HCT116 (cell line): ENCODE data around the gene LIN7A. TPM values are rescaled to one million over a fixed set of nuclear protein-coding genes. Genes with fewer than 3 reads are reported as not detected.

ENCODE experiments used
- ATAC-seq: fragments of 200-7000 bp; cut with Tn5 transposase; 2 replicates; pipeline ENCODE4 v1.9.1; 2020; ENCODE audit warnings: mild to moderate bottlenecking, moderate library complexity
- BruUV-seq: library from RNA; stranded (reverse); fragments of 400-500 nt; replicated peaks from 2 replicates; lab custom pipeline; 2021; lab: Mats Ljungman, UMichigan
- CTCF ChIA-PET: fragments of 300-600 bp; sonication (Branson Sonifier 250); formaldehyde crosslinking; loops from one replicate; lab custom pipeline; 2021; ENCODE audit warnings: antibody characterized with exemption; lab: Charles Lee
- POLR2A ChIA-PET: fragments of 300-600, 350-600 bp; sonication (Branson Sonifier 250); formaldehyde crosslinking; loops from one replicate; lab custom pipeline; 2021; ENCODE audit warnings: antibody characterized with exemption; lab: Charles Lee
- RAD21 ChIA-PET, 2 experiments: fragments of 300-600 bp; sonication (Branson Sonifier 250); formaldehyde crosslinking; loops; one replicate each; lab custom pipeline; 2023; ENCODE audit warnings: low total read pairs in 2 of 2; ENCODE audit not compliant: uncharacterized antibody in 2 of 2, unreplicated experiment in 2 of 2, low non-redundant PET in 1 of 2; lab: Charles Lee
- DNase-seq: peaks from one replicate; pipeline ENCODE4 v3.0.0-alpha.2; 2010; ENCODE audit warnings: low read depth, low spot score
- H2AFZ ChIP-seq: fragments of 200-600 bp; shearing (Covaris generic), sonication (generic); 2 replicates; pipeline ENCODE4 v1.6.1; 2017; ENCODE audit warnings: low read depth, mixed run types, mixed read lengths, antibody characterized with exemption, low read length; ENCODE audit not compliant: poor library complexity, severe bottlenecking
- H3K27ac ChIP-seq: 2 replicates; pipeline ENCODE4 v1.5.1; 2012; ENCODE audit warnings: low read depth, low read length
- H3K27me3 ChIP-seq: fragments of 200-600 bp; sonication (generic); 2 replicates; pipeline ENCODE4 v1.6.1; 2016; ENCODE audit warnings: mixed run types, low read length, mixed read lengths; ENCODE audit not compliant: insufficient read depth
- H3K36me3 ChIP-seq, 2 experiments: fragments of 200-500 bp in 1 of 2; fragments of 200-600 bp in 1 of 2; sonication (Bioruptor generic) in 1 of 2; sonication (generic) in 1 of 2; 2 replicates each; pipeline versions ENCODE4 v1.5.1 to v1.6.1; 2014 to 2016; ENCODE audit warnings: low read length in 2 of 2, inconsistent platforms in 1 of 2, mixed read lengths in 1 of 2, mixed run types in 1 of 2; ENCODE audit not compliant: insufficient read depth in 2 of 2, control insufficient read depth in 1 of 2
- H3K4me1 ChIP-seq, 2 experiments: fragments of 200-600 bp in 1 of 2; sonication (generic) in 1 of 2; 2 replicates each; pipeline versions ENCODE4 v1.5.1 to v1.6.1; 2012 to 2017; ENCODE audit warnings: low read length in 2 of 2, inconsistent platforms in 1 of 2, mild to moderate bottlenecking in 1 of 2, mixed read lengths in 1 of 2, mixed run types in 1 of 2, moderate library complexity in 1 of 2; ENCODE audit not compliant: insufficient read depth in 2 of 2, control insufficient read depth in 1 of 2
- H3K4me2 ChIP-seq: fragments of 200-600 bp; sonication (generic); 2 replicates; pipeline ENCODE4 v1.6.1; 2017; ENCODE audit warnings: mixed run types, low read length, mixed read lengths
- H3K4me3 ChIP-seq, 2 experiments: fragments of 200-600 bp in 1 of 2; sonication (generic) in 1 of 2; replicated peaks in 1 of 2; 2 replicates each; pipeline ENCODE4 v1.5.1; 2011 to 2016; ENCODE audit warnings: low read length in 2 of 2, control low read depth in 1 of 2, low read depth in 1 of 2, mild to moderate bottlenecking in 1 of 2, mixed read lengths in 1 of 2, mixed run types in 1 of 2
- H3K79me2 ChIP-seq: fragments of 200-600 bp; sonication (generic); 2 replicates; pipeline ENCODE4 v1.6.1; 2017; ENCODE audit warnings: mild to moderate bottlenecking, mixed run types, low read length, moderate library complexity, mixed read lengths; ENCODE audit not compliant: insufficient read depth
- H3K9ac ChIP-seq: fragments of 200-600 bp; sonication (generic); 2 replicates; pipeline ENCODE4 v1.6.1; 2016; ENCODE audit warnings: low read length, mixed read lengths
- H3K9me2 ChIP-seq: fragments of 200-600 bp; sonication (generic), shearing (Covaris generic); 2 replicates; pipeline ENCODE4 v1.6.1; 2017; ENCODE audit warnings: mixed run types, mild to moderate bottlenecking, moderate library complexity; ENCODE audit not compliant: insufficient read depth
- H3K9me3 ChIP-seq, 2 experiments: fragments of 200-500 bp in 1 of 2; fragments of 200-600 bp in 1 of 2; sonication (Bioruptor generic) in 1 of 2; sonication (generic) in 1 of 2; 2 replicates each; pipeline ENCODE4 v1.6.1; 2014 to 2017; ENCODE audit warnings: low read length in 2 of 2, mixed read lengths in 2 of 2, inconsistent platforms in 1 of 2, low read depth in 1 of 2, mild to moderate bottlenecking in 1 of 2, mixed run types in 1 of 2, moderate library complexity in 1 of 2; ENCODE audit not compliant: control insufficient read depth in 1 of 2, insufficient read depth in 1 of 2
- H4K20me1 ChIP-seq: fragments of 200-600 bp; sonication (generic), shearing (Covaris generic); 2 replicates; pipeline ENCODE4 v1.6.1; 2017; ENCODE audit warnings: mixed run types, mild to moderate bottlenecking, moderate library complexity; ENCODE audit not compliant: insufficient read depth
- ATF3 ChIP-seq: IDR thresholded peaks from 2 replicates; pipeline ENCODE4 v1.6.1; 2012
- CBX3 ChIP-seq: IDR thresholded peaks from 2 replicates; pipeline ENCODE4 v1.6.1; 2012; ENCODE audit warnings: low read depth
- CEBPB ChIP-seq: IDR thresholded peaks from 2 replicates; pipeline ENCODE4 v1.6.1; 2012; ENCODE audit warnings: low read depth
- EZH2 ChIP-seq: fragments of 200-600 bp; sonication (generic); IDR thresholded peaks from 2 replicates; pipeline ENCODE4 v1.6.1; 2017; ENCODE audit warnings: antibody characterized with exemption, mixed run types
- EZH2phosphoT487 ChIP-seq: fragments of 200-600 bp; IDR thresholded peaks from 2 replicates; pipeline ENCODE4 v1.6.1; 2018; ENCODE audit warnings: antibody characterized with exemption, borderline replicate concordance
- FOSL1 ChIP-seq: IDR thresholded peaks from 2 replicates; pipeline ENCODE4 v1.6.1; 2012; ENCODE audit warnings: low read depth
- JUND ChIP-seq: IDR thresholded peaks from 2 replicates; pipeline ENCODE4 v1.6.1; 2012
- POLR2A ChIP-seq: IDR thresholded peaks from 2 replicates; pipeline ENCODE4 v1.7.0; 2011; ENCODE audit warnings: borderline replicate concordance; ENCODE audit not compliant: insufficient read depth, insufficient read length; ENCODE audit errors: extremely low read depth
- RAD21 ChIP-seq: IDR thresholded peaks from 2 replicates; pipeline ENCODE4 v1.6.1; 2012; ENCODE audit warnings: low read depth, mild to moderate bottlenecking
- SP1 ChIP-seq: IDR thresholded peaks from 2 replicates; pipeline ENCODE4 v1.6.1; 2012; ENCODE audit warnings: low read depth
- SRF ChIP-seq: IDR thresholded peaks from 2 replicates; pipeline ENCODE4 v1.6.1; 2012; ENCODE audit warnings: low read depth
- ZBTB33 ChIP-seq: IDR thresholded peaks from 2 replicates; pipeline ENCODE4 v1.6.1; 2011; ENCODE audit warnings: mild to moderate bottlenecking, low read length, moderate library complexity; ENCODE audit not compliant: insufficient replicate concordance; ENCODE audit errors: extremely low read depth
- ZFX ChIP-seq: fragments of 450-650 bp; IDR thresholded peaks from 2 replicates; pipeline ENCODE4 v1.6.1; 2017
- intact Hi-C: fragments of 100-400 bp; cut with micrococcal nuclease; formaldehyde crosslinking; loops from 2 replicates; pipeline ENCODE4 v1.10.0; 2022
- total RNA-seq: library from RNA; stranded (reverse); gene quantifications from one replicate; pipeline ENCODE4 v1.2.1, GENCODE V29; 2021; ENCODE audit not compliant: unreplicated experiment

LIN7A gene
- total RNA-seq, 1 experiment from 2014 or later = 1.5 TPM

GRCh38 chr12:80917651-80918050 is 20.1 kb downstream of the LIN7A start:
- TF ChIP-seq CBX3 (no peak), CEBPB (no peak), POLR2A (no peak), ZBTB33 (no peak), ZFX (no peak), EZH2phosphoT487 (no peak), FOSL1 (no peak), ATF3 (no peak), EZH2 (no peak), JUND (no peak), RAD21 (no peak), SRF (no peak), SP1 (no peak)
- TF ChIP-seq, all 23 proteins: peak for 0
- Histone ChIP-seq H2AFZ (no peak overlapping the region), H3K4me3 (no peak overlapping the region), H3K4me2 (no peak overlapping the region), H3K27me3 (no peaks in the 10 kb centered on the region), H3K79me2 (no peaks in the 10 kb centered on the region), H3K9me2 (no peaks in the 10 kb centered on the region), H3K27ac (no peak overlapping the region), H4K20me1 (no peaks in the 10 kb centered on the region), H3K9ac (no peak overlapping the region), H3K36me3 (no peaks in the 10 kb centered on the region), H3K4me1 (no peaks in the 10 kb centered on the region), H3K9me3 (no peaks in the 10 kb centered on the region)
- ChIA-PET CTCF (no interaction called here), POLR2A (no interaction called here), RAD21 (no interaction called here)
- BruUV-seq = no TSS peak
- intact Hi-C loops = no loop called here
- DNase-seq = no peak
- no peak for ATAC-seq
